DND-41 (cell line): ENCODE results near the gene CCR4.

Experiments
- EZH2 ChIP-seq: IDR thresholded peaks from 3 replicates; pipeline ENCODE4 v1.6.1; 2012; ENCODE audit warnings: borderline replicate concordance, low read depth, mild to moderate bottlenecking, moderate library complexity, low read length, inconsistent platforms; ENCODE audit not compliant: severe bottlenecking
- TF ChIP-seq, protein P1 (sequence below): IDR thresholded peaks from 2 replicates; pipeline ENCODE4 v1.5.1; 2012; ENCODE audit warnings: borderline replicate concordance, low read length, moderate library complexity, mild to moderate bottlenecking; ENCODE audit not compliant: poor library complexity, severe bottlenecking; ENCODE audit errors: extremely low read depth

DNA sequence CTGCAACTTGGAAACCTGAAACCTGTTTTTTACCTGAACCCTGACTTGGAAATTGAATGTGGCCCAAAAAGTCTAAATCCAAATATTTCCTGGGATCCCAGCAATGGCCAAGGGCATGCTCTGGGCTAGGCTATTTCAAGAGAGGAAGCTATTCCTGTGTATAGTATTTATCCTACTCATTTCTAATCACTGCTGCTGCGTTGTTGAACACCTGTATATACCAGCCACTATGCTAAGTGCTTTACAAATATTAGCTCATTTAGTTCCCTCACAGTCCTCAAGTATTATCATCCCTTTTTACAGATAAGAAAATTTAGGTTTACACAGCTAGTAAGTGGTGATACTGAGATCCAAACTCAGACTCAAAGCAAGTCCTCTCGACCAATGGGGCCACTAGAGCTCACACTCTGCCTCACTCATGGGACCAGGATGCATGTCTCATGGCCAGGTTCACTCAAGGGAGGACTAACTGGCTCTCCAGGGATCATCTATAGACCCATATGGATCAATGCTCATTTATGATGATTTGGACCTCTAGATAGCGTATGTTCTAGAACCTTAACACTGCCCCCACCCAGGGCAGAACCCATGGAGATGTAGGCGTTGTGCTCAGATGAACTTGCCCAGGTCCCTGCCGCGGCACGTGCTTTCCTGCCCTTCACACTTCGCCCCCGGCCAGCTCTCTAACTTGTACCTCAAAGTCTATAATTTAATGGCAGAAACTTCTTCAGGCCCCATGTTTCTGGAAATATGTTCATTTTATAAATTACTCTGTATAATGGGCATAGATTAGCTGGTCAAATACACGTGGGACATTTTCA lies 2.6 kb upstream of the CCR4 start:
- TF ChIP-seq, protein P1, sequence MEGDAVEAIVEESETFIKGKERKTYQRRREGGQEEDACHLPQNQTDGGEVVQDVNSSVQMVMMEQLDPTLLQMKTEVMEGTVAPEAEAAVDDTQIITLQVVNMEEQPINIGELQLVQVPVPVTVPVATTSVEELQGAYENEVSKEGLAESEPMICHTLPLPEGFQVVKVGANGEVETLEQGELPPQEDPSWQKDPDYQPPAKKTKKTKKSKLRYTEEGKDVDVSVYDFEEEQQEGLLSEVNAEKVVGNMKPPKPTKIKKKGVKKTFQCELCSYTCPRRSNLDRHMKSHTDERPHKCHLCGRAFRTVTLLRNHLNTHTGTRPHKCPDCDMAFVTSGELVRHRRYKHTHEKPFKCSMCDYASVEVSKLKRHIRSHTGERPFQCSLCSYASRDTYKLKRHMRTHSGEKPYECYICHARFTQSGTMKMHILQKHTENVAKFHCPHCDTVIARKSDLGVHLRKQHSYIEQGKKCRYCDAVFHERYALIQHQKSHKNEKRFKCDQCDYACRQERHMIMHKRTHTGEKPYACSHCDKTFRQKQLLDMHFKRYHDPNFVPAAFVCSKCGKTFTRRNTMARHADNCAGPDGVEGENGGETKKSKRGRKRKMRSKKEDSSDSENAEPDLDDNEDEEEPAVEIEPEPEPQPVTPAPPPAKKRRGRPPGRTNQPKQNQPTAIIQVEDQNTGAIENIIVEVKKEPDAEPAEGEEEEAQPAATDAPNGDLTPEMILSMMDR, result no peak
- no peak for TF ChIP-seq EZH2
